ENCODE data around the gene TRIM14.

- TF ChIP-seq, protein P1, sequence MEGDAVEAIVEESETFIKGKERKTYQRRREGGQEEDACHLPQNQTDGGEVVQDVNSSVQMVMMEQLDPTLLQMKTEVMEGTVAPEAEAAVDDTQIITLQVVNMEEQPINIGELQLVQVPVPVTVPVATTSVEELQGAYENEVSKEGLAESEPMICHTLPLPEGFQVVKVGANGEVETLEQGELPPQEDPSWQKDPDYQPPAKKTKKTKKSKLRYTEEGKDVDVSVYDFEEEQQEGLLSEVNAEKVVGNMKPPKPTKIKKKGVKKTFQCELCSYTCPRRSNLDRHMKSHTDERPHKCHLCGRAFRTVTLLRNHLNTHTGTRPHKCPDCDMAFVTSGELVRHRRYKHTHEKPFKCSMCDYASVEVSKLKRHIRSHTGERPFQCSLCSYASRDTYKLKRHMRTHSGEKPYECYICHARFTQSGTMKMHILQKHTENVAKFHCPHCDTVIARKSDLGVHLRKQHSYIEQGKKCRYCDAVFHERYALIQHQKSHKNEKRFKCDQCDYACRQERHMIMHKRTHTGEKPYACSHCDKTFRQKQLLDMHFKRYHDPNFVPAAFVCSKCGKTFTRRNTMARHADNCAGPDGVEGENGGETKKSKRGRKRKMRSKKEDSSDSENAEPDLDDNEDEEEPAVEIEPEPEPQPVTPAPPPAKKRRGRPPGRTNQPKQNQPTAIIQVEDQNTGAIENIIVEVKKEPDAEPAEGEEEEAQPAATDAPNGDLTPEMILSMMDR (IDR thresholded peaks at IDR 0.05), result no peak
- TF ChIP-seq CBX8 (IDR thresholded peaks at IDR 0.05) (no peak), CHD2 (IDR thresholded peaks at IDR 0.05; ENCODE audit: low read length, partially characterized antibody) (no peak), POLR2A (IDR thresholded peaks at IDR 0.05; ENCODE audit: low read length) (no peak)
Observed at GRCh38 chr9:98134702-98135557, 15.9 kb upstream of the TRIM14 start.
